GM18909 (cell line): ENCODE measurements around the gene HFM1.
"Not testable (repeated sequence)": the region's sequence is repeated elsewhere in the genome, so short reads cannot be mapped to it uniquely, and the experiment has no call there.

ENCODE experiments used
- ATAC-seq: cut with Tn5 transposase; IDR thresholded peaks from one replicate; pipeline ENCODE4 v1.9.1; 2021; ENCODE audit warnings: mild to moderate bottlenecking; ENCODE audit not compliant: unreplicated experiment, poor library complexity

The HFM1 gene

DNA sequence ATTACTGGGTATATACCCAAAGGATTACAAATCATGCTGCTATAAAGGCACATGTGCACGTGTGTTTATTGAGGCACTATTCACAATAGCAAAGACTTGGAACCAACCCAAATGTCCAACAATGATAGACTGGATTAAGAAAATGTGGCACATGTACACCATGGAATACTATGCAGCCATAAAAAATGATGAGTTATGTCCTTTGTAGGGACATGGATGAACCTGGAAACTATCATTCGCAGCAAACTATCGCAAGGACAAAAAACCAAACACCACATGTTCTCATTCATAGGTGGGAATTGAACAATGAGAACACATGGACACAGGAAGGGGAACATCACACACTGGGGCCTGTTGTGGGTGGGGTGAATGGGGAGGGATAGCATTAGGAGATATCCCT, 32.4 kb downstream of the HFM1 start:
- not testable (repeated sequence) for ATAC-seq

DNA sequence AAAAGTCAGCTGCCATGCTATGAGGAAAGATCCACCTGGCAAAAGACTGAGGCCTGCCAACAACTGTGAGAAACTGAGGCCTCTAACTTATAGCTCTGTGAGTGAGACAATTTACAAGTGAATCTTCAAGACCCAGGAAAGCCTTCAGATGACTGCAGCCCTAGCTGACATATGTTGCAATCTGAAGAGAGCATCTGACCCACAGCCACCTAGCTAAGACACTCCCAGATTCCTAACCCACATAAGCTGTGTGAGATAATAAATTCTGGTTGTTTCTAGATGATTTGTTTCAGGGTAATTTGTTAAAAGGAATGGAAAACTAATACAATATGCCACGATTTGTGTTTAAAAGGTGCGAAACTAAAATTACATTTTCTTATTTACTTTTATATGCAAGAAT, 55.1 kb downstream of the HFM1 start:
- no peak for ATAC-seq

DNA sequence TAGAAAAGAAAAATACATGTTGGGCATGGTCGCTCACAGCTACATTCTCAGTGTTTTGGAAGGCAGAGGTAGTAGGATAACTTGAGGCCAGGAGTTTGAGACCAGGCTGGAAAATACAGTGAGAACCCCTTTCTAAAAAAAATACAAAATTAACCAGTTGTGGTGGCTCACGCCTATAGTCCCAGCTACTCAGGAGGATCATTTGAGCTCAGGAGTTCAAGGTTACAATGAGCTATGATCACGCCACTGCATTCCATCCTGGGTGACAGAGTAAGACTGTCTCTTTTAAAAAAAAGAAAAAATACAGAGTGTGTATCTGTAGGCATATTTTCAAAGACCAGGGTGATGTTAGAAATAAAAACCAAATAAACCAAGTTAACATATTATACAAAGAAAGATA, 57.8 kb downstream of the HFM1 start:
- no peak for ATAC-seq

DNA sequence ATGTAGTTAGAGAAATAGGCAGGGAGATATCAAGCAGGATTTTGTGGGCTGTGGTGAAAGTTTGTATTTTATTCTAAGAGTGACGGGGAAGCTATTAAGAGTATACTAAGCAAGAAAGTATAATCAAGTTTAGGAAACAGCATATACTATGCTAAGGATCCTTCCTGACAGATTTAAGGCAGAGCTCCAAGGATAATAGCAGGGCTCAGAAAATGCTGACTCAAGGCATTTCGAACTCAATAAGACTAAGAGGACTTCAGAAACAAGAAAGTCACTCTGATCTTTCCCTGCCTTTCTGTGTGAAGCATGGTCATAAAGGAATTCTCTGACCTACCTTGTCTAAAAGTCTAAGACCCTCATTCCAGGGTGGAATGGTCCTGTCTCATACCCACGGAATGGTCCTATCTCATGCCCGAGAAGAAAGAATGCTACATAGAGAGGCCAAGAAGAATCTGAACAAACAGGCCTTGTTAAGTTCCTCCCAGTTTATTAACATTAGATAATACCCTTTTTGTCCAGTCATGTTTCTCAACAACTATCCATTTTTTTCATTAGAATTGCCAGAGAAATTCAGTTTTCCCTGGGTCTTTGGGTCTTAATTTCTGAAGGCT, 59.1 kb downstream of the HFM1 start:
- ATAC-seq = no peak

DNA sequence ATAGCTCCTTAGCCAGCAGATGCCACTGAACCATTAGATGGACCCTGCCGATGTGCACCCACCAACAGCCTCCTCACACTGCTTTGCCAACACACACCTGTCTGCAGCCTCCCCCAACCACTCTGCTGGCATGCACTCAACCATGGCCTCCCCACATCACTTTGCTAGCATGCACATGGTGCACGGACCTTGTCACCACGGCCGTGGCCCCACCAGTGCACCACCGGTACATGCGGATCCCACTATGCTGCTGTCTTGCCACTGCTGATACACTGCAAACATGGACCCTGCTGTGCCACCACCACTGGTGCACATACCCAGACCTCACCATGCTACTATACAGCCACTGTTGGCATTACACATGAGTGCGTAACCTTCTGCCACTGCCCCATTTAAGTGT, 66.1 kb downstream of the HFM1 start:
- no peak for ATAC-seq

DNA sequence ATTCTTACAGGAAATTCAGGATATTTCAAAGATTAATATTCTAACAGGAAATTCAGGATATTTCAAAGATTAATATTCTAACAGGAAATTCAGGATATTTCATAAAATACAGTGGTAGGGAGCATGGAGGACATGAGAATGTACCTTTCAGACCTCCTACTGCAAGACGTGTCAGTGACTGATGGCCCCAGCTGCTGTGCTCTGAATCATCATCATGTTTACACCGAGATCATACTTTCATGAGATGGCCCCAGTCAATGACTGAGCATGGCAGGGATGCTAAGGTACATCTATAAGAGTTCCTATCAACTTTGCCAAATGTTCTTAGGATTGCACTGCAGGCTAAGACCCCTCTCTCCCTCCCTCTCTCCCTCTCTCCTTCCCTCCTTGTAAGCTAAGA, 69.0 kb downstream of the HFM1 start:
- no peak for ATAC-seq

DNA sequence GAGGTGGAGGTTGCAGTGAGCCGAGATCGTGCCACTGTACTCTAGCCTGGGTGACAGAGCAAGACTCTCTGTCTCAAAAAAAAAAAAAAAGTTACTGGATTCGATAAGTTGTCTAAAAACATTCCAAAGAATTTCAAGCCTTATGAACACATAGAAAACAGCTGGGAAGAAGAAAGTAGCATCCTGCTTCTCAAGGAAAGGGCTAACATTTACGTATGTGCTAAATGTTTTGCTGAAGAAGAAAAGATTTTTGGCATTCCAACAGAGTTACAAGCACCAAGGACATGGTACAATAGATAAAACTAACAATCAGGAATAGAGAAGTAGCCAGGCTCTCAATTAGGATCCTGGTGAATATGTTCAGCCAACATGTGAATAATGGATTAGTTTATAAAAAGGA, 69.8 kb downstream of the HFM1 start:
- ATAC-seq = no peak

DNA sequence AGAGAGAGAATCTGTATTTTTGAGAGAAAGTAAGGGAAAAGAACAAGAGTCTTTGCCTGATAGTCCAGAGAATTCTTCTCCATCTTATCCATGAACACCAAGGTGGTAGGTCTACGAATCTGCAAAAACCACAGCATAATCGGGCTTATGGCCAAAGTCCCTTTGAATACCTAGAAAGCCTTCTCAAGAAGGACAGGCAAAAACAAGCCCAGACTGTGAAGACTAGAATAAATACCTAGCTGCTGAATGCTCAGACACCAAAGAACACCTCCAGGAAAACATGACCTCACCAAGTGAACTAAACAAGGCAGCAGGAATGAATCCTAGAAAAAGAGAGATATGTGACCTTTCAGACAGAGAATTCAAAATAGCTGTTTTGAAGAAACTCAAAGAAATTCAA, 79.2 kb downstream of the HFM1 start:
- ATAC-seq = no peak

DNA sequence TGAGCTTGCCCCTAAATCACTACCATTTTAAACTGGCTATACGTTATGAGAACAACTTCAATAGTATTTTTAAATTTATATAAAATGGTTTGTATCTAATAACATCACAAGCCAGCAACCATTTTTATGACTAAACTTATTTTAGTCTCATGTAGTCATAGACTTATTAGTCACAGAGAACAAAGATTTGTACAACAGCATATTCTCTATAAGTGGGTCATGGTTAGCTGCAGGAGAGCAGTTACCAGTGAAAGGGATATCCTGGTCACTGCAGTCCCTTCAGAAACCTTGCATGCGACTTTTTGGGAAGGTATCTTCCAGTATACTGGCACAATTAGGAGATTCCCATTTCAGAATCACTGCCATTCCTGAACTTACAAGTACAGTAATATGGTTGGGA, 90.0 kb downstream of the HFM1 start:
- no peak for ATAC-seq

DNA sequence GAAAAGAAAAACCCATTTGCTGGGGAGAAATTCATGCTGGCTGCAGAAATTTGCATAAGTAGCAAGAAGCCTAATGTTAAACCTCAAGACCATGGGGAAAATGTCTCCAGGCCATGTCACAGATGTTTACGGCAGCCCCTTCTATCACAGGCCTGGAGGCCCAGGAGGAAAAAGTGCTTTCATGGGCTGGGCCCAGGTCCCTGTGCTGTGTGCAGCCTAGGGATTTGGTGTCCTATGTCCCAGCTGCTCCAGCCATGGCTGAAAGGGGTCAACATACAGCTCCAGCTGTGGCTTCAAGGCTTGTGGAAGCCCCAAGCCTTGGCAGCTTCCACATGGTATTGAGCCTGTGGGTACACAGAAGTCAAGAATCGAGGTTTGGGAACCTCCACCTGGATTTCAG, 93.0 kb downstream of the HFM1 start:
- no peak for ATAC-seq

DNA sequence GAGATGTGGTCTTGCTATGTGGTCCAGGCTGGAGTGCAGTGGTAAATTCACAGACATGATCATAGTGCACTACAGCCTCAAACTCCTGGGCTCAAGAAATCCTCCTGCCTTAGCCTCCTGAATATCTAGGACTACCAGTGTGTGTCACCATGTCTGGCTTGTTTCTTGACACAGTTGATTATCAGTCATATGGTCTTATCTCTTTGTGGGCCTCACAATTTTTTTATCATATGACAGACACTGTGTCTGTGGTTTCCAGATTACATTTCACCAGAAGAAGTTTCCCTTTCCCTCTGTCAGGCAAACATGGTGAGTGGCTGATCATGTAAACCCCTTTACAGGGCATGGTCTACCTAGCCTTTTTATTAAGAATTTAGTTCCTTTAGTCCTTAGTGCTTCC, 96.1 kb downstream of the HFM1 start:
- ATAC-seq = no peak

DNA sequence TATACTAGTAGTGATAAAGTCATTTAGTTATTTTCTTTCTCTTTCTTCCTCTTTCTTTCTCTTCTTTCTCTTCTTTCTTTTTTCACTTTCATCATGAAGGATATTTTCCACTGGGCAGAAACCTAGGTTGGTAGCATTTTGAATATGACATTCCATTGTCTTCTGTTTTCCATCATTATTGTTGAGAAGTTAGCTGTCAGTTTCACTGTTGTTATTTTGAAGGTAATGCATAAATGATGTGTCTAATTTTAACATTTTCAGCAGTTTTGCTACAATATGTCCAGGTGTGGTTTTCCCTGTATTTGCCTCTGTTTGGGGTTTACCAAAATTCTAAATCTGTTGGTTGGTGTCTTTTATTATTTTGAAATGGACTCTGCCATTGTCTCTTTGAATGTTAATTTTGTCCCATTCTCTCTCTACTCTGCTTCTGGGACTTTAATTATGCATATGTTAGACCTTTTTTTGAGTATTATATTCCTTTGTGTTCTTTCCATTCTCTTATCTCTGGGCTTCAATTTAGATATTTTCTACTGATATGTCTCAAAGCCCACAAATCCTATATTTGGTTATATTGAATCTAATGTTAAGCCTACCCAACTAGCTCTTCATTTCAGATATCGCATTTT, 96.7 kb downstream of the HFM1 start:
- ATAC-seq = no peak

DNA sequence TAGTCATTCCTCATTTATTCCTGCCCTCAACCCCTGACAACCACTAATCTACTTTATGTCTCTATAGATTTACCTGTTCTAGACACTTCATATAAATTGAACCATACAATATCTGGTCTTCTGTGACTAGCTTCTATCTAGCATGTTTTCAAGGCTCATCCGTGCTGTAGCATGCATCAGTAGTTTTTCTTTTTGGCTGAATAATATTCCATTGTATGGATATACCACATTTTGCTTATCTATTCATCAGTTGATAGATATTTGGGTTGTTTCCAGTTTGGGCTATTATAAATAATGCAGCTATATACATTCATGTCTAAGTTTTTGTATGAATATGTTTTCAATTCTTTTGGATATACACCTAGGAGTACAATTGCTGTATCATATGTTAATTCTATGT, 101.5 kb downstream of the HFM1 start:
- no peak for ATAC-seq

DNA sequence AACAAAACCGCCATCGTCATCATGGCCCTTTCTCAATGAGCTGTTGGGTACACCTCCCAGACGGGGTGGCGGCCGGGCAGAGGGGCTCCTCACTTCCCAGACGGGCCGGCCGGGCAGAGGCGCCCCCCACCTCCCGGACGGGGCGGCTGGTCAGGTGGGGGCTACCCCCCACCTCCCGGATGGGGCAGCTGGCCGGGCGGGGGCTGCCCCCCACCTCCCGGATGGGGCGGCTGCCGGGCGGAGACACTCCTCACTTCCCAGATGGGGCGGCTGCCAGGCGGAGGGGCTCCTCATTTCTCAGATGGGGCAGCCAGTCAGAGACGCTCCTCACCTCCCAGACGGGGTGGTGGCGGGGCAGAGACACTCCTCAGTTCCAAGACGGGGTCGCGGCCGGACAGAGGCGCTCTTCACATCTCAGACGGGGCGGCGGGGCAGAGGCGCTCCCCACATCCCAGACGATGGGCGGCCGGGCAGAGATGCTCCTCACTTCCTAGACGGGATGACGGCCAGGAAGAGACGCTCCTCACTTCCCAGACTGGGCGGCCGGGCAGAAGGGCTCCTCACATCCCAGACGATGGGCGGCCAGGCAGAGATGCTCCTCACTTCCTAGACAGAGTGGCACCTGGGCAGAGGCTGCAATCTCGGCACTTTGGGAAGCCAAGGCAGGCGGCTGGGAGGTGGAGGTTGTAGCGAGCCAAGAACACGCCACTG, 115.6 kb downstream of the HFM1 start:
- ATAC-seq = not testable (repeated sequence)

DNA sequence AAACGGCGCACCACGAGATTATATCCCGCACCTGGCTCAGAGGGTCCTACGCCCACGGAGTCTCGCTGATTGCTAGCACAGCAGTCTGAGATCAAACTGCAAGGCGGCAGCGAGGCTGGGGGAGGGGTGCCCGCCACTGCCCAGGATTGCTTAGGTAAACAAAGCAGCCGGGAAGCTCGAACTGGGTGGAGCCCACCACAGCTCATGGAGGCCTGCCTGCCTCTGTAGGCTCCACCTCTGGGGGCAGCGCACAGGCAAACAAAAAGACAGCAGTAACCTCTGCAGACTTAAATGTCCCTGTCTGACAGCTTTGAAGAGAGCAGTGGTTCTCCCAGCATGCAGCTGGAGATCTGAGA, 117.7 kb downstream of the HFM1 start:
- not testable (repeated sequence) for ATAC-seq

DNA sequence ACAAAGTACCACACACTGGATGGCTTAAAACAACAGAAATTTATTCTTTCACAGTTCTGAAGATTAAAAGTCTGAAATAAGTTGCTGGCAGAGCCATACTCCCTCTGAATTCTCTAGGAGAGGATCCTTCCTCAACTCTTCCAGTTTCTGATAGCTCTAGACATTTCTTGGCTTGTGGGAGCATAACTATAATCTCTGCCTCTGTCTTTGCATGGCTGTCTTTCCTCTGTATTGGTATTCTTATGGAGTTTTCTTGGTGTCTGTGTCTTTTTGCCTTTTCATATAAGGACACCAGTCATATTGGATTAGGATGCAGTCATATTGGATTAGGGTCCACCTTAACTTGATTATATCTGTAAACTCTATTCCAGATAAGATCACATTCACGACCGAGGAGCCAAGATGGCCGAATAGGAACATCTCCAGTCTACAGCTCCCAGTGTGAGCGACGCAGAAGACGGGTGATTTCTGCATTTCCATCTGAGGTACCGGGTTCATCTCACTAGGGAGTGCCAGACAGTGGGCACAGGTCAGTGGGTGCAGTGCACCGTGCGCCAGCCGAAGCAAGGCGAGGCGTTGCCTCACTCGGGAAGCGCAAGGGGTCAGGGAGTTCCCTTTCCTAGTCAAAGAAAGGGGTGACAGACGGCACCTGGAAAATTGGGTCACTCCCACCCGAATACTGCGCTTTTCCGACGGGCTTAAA, 118.2 kb downstream of the HFM1 start:
- ATAC-seq = not testable (repeated sequence)

DNA sequence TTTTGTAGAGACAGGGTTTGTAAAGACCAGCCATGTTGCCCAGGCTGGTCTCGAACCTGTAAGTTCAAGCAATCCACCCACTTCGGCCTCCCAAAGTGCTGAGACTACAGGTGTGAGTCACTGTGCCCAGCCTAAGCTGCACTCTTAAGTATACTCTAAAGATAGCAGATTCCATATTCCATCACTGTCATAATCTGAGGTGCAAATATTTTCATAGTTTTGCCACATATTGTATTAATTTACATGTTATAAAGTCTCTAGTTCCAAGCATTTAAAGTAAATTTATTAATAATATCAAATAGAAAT, 121.3 kb downstream of the HFM1 start:
- ATAC-seq = no peak

DNA sequence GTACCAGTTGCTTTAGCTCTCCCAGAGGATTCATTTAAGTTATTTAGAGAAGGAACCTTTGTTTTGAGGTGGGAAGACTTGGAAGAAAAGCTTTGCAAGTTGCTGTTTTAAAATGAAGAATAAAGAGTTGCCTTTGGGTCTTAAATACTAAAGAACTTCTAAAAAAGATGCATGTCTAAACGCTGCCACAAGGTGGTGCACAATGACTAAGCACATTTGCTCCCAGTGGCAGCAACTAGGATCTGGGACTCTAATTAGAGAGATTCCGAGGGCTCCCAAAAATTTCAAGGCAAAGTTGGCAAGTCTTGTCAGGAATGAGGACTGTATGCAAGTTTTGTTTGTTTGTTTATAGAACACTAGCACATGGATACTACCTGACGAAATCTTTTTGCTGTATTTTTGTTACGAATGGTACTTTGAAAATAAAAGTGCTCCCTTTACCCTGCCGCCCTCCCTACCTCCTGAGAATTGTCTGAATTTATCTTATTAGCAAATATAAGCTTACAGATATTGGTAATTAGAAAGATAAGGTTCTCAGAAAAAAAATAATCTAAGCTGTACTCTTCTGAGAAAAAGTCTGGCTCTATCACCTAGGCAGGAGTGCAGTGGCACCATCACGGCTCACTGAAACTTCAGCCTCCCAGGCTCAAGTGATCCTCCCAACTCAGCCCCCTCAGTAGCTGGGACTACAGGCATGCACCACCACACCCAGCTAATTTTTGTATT, 121.8 kb downstream of the HFM1 start:
- ATAC-seq = peak; percentile 59

DNA sequence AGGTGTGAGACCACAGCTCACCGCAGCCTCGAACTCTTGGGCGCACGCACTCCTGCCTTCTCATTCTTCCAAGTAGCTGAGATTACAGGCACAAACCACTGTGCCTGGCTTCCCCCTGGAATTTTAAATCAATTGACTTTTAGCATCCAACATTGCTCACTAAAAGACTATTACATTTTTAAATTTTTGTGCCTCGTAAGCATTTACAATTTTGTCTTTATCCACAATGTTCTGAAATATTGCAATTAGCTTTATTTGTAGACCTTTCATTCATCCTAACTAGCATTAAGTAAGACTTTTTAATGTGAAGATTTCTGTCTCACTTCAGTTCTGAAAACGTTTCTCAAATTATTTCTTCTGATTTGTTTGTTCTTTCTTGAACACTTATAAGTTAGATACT, 122.9 kb downstream of the HFM1 start:
- no peak for ATAC-seq

DNA sequence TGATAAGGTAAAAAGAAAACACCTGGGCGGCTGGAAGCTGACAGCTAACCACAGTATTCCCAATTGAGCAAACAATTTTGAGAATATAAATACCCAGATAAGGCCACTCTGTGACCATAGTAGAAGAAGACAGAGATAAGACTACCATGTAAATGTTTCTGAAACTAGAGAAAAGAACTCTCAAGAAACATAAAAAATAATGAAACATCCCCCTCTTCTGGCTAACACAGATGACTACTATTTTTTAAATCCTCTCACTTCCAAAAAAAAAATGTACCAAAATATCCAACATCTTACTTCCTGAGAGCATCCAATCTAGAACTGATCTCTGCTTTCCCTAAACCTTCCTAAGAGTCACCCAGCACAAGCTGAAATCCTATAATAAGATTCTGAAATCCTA, 125.9 kb downstream of the HFM1 start:
- ATAC-seq = no peak

DNA sequence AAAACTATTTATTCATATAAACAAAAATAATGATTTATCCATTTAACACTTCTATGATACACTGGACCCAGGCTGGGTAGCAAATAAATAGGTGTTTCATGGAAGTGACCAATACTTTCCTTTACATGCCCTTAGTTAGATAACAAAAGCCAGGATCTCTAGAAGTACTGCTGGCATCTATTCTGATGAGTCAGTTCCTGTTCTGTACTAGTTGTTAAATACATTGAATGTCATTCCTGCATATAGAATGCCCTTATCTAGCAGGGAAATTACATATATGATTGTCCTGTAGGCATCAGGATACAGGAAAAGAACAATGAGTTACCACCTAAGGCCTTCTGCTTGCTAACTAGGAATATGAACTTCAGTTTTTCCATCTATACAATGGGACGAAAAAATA, 130.8 kb downstream of the HFM1 start:
- ATAC-seq = no peak
